COLO668 (cell line): ENCODE measurements around the gene STAG1.
"Not testable (repeated sequence)": the region's sequence is repeated elsewhere in the genome, so short reads cannot be mapped to it uniquely, and the experiment has no call there.

Source experiments
- DNase-seq: peaks from one replicate; lab custom pipeline; 2025; ENCODE audit not compliant: unreplicated experiment; lab: John Stamatoyannopoulos, UW

The STAG1 gene

DNA sequence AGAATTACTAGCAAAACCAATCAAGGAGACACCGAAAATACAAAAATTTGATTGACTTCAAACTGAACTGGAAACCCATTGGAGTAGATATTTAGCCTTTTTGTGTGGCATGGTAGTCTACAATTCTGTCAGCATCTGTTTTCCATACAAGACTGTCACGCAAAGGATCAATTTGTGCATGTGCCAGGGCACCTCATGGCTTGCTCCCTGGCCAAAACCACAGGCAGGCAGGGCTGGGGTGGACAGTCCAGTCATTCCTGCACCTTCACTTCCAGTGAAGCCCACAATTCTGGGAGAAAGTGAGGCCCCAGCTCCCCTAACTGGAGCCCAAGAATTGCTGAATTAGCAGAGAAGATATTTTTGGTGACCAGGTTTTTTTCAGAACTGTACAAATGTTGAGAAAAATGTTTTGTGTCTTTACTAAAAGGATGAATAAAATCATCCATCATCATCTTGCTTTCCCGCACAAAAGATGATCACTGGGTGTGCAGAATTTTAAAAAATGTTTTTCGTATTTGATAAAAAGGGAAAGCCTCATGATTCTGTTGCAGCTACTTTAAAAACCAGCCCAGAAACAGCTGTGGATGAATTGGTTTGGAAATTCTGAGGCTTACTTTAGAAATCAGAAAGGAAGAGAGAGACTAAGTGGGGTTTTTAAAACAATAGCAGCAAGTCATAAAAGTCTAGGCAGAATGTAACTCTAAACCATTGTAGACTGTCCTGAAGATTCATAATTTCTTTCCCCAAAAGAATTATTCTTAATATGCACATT, 415.7 kb downstream of the STAG1 start:
- no peak for DNase-seq

GRCh38 chr3:136334726-136335125, 417.5 kb downstream of the STAG1 start:
- DNase-seq: not testable (repeated sequence)

DNA sequence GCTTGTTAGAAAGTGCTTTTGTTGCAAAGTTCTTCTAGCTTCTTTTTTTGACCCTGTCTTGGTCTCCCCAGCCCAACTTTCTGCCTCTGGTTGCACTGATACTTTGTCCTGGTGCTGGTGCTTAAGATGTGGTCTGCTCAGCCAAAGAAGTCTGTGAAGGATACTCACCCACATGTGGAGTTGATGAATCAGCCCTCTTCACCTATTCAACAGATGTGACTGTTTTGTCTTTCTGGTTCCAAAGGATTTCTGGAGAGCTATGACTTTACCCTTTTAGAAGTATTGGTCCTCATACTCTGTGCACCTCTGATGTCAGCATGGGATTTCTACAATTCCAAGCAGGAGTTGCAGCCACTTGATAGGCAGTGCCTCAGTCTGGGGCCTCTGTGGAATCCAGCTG, 418.0 kb downstream of the STAG1 start:
- no peak for DNase-seq

- no peak for DNase-seq
Measured at GRCh38 chr3:136332776-136333175, 419.4 kb downstream of the STAG1 start.

DNA sequence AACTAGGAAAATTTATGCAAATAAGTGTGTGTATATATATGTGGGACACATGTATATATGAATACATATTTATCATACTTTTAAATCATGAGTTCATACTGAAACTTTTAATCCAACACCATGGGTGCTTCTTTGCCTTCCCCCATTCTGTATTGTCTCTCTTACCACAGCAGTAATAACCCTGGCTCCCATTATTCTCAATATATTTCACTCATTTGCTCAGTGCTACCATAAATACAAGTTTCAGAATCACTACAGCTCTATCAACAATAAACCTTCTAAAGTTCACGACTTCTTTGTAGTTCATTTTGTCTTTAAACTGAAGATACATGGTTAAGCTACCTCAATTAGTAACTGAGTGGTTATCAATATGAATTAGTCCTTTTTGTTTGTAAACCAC, 419.9 kb downstream of the STAG1 start:
- no peak for DNase-seq

- no peak for DNase-seq
Measured at GRCh38 chr3:136330900-136331299, 421.3 kb downstream of the STAG1 start.

- no peak for DNase-seq
Measured at GRCh38 chr3:136329593-136329992, 422.6 kb downstream of the STAG1 start.

- DNase-seq: no peak
Measured at GRCh38 chr3:136327671-136328070, 424.5 kb downstream of the STAG1 start.

- DNase-seq: no peak
Measured at GRCh38 chr3:136326316-136326715, 425.9 kb downstream of the STAG1 start.

DNA sequence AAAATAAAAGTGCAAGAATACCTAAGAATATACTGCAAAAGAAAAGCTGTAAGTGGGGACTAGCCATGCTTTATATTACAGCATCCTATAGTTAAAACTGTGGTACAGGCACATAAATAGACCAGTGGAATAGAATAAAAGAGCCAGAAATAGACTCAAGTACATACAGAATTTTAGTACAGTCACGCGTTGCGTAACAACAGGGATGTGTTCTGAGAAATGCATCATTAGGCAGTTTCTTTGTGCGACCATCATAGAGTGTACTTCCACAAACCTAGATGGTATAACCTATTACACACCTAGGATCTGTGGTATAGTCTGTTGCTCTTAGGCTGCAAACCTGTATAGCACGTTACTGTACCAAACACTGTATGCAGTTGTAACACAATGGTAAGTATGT, 440.2 kb downstream of the STAG1 start:
- no peak for DNase-seq

DNA sequence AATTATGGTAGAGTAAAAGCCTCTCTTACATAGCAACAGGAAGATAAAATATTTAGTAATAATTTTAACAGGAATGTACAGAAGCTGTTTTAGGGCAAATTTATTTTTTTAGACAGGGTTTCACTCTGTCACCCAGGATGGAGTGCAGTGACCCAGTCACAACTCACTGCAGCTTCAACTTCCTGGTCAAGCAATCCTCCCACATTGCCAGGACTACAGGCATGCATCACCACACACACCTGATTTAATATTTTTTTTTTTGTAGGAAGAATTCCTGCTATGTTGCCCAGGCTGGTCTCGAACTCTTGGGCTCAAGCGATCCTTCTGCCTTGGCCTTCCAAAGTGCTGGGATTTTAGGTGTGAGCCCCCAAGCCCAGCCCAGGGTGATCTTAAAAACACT, 440.9 kb downstream of the STAG1 start:
- no peak for DNase-seq

DNA sequence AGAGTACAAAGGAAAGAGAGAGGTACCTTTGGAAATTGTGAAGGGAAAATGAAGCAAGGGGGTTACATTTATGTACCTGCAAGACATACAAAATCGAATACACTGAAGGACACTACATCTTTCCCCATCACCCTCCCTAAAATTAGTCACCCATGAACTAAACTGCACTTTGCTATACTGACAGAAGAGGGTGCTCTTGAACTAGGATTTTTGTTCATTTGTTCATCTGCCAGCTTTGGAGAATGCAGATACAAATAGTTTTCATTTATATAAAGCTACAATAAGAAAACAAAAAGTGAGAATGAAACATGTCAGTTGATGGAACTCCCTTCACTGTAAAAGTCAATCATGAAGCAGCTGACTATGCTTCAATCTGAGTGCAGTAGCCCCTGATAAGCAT, 446.3 kb downstream of the STAG1 start:
- no peak for DNase-seq

DNA sequence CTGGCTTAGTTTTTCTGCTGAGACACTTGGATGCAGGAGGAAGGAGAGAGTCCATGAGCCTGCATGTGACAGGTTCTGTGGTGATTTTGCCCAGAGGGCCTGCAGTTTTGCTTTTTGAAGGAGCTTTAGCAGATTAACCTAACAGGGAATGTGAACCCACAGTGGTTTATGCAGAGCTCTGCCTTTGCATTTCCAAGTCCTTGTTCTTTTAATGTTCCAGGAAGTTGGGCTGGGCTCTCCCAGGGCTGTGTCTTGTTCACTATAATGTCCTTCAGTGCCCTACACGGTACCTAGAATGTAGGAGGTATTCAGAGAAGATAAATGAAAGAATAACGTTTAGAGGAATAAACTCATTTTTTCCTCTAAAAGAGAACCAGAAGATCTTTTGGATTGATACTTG, 451.7 kb downstream of the STAG1 start:
- no peak for DNase-seq

DNA sequence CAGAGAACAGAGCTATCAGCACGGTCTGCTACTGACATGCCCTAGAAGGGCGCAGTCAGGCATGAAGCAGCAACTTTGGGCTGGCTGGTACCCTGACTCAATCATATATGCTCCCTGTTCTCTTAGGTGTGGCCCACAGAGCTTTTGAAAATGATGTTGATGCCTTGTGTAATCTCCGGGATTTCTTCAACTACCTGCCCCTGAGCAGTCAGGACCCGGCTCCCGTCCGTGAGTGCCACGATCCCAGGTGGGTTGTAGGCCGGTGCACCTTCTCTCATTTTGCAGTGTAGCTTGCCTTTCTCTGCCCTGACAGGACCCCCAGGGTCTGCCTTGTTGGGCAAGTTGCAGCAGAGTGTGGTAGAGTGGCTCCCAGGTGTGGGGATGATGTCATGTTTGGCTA, 454.4 kb downstream of the STAG1 start:
- no peak for DNase-seq

DNA sequence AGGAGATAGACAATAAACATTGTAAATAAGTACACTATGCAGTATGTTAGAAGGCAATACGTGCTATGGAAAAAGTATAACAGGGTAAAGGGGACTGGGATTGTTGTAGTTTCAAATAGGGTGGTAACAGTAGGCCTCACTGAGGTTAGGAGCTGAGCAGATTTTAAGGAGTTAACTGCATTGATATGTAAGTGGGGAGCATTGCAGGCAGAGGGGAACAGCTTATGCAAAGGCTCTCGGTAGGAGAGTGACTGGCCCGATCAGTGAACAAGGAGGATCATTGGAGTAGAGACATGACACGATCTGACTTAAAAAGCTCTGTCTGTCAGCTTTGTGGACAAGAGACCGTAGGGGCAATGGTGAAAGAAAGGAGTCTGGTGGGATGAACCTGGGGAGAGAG, 455.2 kb downstream of the STAG1 start:
- DNase-seq: no peak

DNA sequence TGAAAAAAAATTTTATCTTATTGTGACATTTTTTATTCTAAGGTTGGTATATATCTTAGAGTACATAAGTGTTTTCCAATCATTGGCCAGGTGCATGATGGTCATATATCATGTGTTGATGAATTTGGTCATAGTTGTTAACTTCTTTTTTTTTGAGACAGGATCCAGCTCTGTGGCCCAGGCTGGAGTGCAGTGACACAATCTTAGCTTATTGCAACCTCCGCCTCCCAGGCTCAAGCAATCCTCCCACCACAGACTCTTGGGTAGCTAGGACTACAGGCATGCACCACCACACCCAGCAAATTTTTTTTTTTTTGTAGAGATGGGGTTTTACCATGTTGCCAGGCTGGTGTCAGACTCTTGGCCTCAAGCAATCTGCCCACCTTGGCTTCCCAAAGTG, 458.0 kb downstream of the STAG1 start:
- DNase-seq: no peak

GRCh38 chr3:136293279-136293678, 458.9 kb downstream of the STAG1 start:
- DNase-seq: no peak

- DNase-seq: no peak
Measured at GRCh38 chr3:136292500-136292899, 459.7 kb downstream of the STAG1 start.

GRCh38 chr3:136291302-136291701, 460.9 kb downstream of the STAG1 start:
- no peak for DNase-seq
